Gastroesophageal sphincter (tissue), 3 donors: ENCODE results near the gene AK2.

Experiments used
- EP300 ChIP-seq: sonication (generic); formaldehyde crosslinking; IDR thresholded peaks from one replicate; pipeline ENCODE4 v1.6.1; 2017; ENCODE audit warnings: antibody characterized with exemption, mild to moderate bottlenecking
- POLR2A ChIP-seq, 2 donors: fragments of 450-650 bp; IDR thresholded peaks; one replicate each; pipeline ENCODE4 v1.6.1; 2017; ENCODE audit warnings: antibody characterized with exemption in 2 of 2, mild to moderate bottlenecking in 2 of 2, moderate library complexity in 1 of 2
- POLR2AphosphoS5 ChIP-seq: sonication (generic); formaldehyde crosslinking; IDR thresholded peaks from one replicate; pipeline ENCODE4 v1.6.1; 2017; ENCODE audit warnings: antibody characterized with exemption
- TF ChIP-seq, protein P1 (sequence below), 4 experiments: fragments of 200-600 bp in 2 of 4; fragments of 450-650 bp in 2 of 4; sonication (generic) in 1 of 4; IDR thresholded peaks; one replicate each; pipeline ENCODE4 v1.5.1; 2017 to 2019; ENCODE audit warnings: antibody characterized with exemption in 4 of 4, mild to moderate bottlenecking in 2 of 4, moderate library complexity in 2 of 4

GRCh38 chr1:33060579-33061083 lies 23.9 kb upstream of the AK2 start:
- no peak for TF ChIP-seq POLR2A (IDR thresholded peaks at IDR 0.05)
- TF ChIP-seq, protein P1, sequence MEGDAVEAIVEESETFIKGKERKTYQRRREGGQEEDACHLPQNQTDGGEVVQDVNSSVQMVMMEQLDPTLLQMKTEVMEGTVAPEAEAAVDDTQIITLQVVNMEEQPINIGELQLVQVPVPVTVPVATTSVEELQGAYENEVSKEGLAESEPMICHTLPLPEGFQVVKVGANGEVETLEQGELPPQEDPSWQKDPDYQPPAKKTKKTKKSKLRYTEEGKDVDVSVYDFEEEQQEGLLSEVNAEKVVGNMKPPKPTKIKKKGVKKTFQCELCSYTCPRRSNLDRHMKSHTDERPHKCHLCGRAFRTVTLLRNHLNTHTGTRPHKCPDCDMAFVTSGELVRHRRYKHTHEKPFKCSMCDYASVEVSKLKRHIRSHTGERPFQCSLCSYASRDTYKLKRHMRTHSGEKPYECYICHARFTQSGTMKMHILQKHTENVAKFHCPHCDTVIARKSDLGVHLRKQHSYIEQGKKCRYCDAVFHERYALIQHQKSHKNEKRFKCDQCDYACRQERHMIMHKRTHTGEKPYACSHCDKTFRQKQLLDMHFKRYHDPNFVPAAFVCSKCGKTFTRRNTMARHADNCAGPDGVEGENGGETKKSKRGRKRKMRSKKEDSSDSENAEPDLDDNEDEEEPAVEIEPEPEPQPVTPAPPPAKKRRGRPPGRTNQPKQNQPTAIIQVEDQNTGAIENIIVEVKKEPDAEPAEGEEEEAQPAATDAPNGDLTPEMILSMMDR (IDR thresholded peaks at IDR 0.05) = no peak
- no peak for TF ChIP-seq EP300
- no peak for TF ChIP-seq POLR2AphosphoS5
